HG02588 (cell line): ENCODE results near the gene FAM219B.
A peak's percentile ranks its signal among the peaks of the same experiment; 100 is the strongest.
"Not testable (repeated sequence)": the region's sequence is repeated elsewhere in the genome, so short reads cannot be mapped to it uniquely, and the experiment has no call there.

Experiments used
- ATAC-seq: cut with Tn5 transposase; IDR thresholded peaks from one replicate; pipeline ENCODE4 v1.9.1; 2021; ENCODE audit warnings: mild to moderate bottlenecking, moderate library complexity; ENCODE audit not compliant: unreplicated experiment

FAM219B gene, protein sequence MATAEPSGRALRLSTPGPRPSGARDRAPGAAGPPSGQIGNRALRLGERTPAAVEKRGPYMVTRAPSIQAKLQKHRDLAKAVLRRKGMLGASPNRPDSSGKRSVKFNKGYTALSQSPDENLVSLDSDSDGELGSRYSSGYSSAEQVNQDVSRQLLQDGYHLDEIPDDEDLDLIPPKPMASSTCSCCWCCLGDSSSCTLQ

GRCh38 chr15:74906450-74907162, at the start of gene FAM219B:
Gene FAM219B, minus strand, starts transcription at chr15:74906851. Its CDS starts 51 bp downstream, at chr15:74906800.
- peak; percentile 83 for ATAC-seq

GRCh38 chr15:74955796-74956647, 49.4 kb upstream of the FAM219B start:
- peak; percentile 25 for ATAC-seq

- ATAC-seq = no peak
Measured at GRCh38 chr15:74955017-74955416, 48.4 kb upstream of the FAM219B start.

- ATAC-seq = no peak
Measured at GRCh38 chr15:74954515-74954914, 47.9 kb upstream of the FAM219B start.

- ATAC-seq = no peak
Measured at GRCh38 chr15:74951006-74951405, 44.4 kb upstream of the FAM219B start.

DNA sequence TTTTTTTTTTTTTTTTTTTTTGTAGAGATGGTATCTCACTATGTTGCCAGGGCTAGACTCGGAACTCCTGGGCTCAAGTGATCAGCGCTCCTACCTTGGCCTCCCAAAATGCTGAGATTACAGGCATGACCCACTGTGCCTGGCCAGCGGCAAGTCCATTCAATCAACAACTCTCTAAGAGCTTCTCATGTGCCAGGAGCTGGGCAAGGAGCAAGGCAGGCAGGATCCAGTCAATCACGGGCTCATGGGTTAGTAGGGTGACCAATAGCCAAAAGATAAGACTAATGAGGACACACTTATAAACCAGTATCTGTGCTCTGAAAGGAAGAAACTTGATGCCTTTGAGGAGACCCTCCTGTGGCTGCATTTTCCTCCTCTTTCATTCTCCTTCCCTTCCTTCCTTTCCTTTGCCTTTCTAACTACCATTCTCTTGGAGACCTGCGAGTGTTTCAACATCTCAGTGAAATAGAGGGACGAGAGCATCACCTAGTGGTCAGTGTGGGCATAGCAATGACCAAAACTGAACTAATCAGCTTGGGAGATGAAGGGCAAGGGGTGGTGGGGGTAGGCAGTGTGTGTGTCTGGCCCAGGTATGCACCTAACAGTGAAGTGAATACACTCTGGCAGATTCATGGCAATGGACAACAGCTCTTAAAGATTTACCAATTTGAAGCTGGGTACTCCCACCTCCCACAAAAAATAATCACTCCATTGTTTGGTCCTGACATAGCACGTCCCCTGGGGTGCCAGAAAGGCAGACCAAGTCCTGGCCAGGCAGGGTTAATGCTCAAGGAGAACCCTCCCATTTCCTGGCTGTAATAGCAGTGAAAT, 43.6 kb upstream of the FAM219B start:
- ATAC-seq = no peak

- peak; percentile 84 for ATAC-seq
Measured at GRCh38 chr15:74937590-74938371, 31.1 kb upstream of the FAM219B start, which contains the start of gene COX5A. Gene COX5A, minus strand, starts transcription at chr15:74938073. Its CDS starts 59 bp downstream, at chr15:74938014.

DNA sequence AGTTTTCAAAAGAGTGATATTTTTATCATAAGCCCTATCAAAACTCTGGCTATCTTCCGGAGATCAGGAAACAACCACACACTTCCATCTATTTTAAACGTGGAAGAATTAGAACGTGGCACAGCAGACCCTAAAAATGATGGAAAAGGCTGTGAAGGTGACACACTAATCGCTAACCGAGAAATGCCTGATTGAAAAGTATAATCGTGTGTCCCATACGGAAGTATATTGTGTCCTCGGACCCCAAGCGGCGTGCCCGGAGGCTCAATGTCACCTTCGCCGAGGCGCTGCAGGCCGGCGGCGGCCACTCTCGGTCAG, 30.6 kb upstream of the FAM219B start:
- no peak for ATAC-seq

DNA sequence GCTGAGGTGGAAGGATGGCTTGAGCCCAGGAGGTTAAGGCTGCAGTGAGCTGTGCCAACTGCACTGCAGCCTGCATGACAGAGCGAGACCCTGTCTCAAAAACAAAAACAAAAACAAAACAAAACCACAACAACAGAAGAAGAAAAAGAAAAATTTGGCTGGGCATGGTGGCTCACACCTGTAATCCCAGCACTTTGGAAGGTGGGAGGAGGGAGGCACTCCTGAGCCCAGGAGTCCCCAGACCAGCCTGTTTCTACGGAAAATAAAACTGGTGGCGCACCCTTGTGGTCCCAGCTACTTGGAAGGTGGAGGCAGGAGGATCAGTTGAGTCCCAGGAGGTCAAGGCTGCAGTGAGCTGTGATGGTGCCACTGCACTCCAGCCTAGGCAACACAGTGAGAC, 28.5 kb upstream of the FAM219B start:
- ATAC-seq = not testable (repeated sequence)

DNA sequence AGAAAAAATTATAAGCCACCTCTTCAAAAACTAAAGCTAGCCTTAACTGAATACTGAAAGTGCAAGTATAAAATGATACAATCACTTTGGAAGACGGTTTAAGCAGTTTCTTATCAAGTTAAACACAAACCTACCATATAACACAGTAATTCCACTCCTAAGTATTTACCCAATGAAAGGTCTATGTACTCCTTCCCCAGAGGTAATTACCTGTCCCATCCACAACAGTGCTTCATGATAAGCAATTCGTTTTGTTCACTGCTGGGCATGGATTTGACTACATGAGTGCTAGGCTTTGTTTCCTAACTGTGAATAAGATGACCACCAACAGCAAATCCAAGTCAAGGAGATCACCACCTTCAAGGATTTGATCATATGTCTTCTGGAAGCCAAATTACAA, 26.9 kb upstream of the FAM219B start:
- ATAC-seq = no peak

DNA sequence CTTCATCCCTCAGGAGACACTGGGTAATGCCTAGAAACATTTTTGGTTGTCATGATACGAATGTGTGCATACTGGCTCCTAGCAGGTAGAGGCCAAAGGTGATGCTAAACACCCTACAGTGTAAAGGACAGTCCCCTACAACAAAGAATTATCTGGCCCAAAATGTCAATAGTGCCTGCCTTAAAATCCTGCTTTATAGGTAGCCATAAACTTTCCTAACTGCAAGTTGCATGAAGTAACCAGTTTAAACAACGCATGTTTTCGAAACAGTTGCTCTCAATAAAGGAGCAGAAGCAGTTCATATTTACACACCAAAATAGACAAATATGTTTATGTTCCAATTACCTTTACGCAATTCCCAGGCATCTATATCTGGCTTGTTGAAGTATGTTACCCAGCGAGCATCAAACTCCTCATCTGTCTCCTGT, 22.1 kb upstream of the FAM219B start:
- ATAC-seq = no peak

- ATAC-seq = no peak
Measured at GRCh38 chr15:74924525-74924924, 17.9 kb upstream of the FAM219B start.

DNA sequence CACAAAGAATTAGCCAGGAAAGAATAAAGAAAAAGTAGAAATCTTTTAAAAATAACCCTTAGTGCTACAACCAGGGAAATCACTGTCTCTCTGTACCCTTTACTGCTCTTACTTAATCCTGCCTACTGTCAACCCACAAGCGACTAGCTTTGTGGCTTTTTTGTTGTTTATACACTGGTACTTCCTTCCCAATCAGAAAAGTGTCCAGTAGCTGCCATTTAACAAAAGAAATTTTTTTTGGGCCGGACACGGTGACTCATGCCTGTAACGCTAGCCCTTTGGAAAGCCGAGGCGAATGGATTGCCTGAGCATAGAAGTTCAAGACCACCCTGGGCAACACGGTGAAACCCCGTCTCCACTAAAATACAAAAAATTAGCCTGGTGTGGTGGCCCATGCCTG, 13.8 kb upstream of the FAM219B start:
- no peak for ATAC-seq

- no peak for ATAC-seq
Measured at GRCh38 chr15:74917676-74918075, 11.0 kb upstream of the FAM219B start.

GRCh38 chr15:74913799-74914198, 7.1 kb upstream of the FAM219B start:
- not testable (repeated sequence) for ATAC-seq

GRCh38 chr15:74913041-74913440, 6.4 kb upstream of the FAM219B start:
- no peak for ATAC-seq

GRCh38 chr15:74908635-74909034, 2.0 kb upstream of the FAM219B start:
- ATAC-seq = no peak

- ATAC-seq = no peak
Measured at GRCh38 chr15:74907163-74907870, 666 bp upstream of the FAM219B start.

DNA sequence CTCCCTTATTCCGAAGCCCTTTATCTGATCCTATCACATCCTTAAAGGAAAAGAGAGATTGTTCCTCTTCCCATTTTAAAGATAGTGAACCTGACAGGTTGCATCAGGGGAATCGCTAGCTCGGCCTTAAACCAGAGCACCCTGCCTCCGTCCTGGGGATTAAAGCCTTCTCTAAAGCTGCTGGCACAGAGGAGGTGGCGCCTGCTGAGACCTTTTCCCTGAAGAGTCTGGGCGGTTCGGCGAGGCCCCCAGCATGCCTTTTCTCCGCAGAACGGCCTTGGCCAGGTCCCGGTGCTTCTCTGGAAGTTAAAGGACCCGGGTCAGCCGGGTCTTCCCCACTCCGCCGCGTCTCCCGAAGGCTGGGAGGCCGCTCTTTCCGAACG, 593 bp downstream of the FAM219B start:
- peak; percentile 26 for ATAC-seq
